GM10266 (cell line): ENCODE results near the gene SELP.

ENCODE experiments used
- DNase-seq: peaks from one replicate; pipeline ENCODE4 v3.0.0; 2012; ENCODE audit errors: extremely low spot score
- TF ChIP-seq, protein P1 (sequence below): IDR thresholded peaks from 2 replicates; pipeline ENCODE4 v1.5.1; 2012; ENCODE audit warnings: mild to moderate bottlenecking, low read depth; ENCODE audit not compliant: control insufficient read depth, insufficient read depth; ENCODE audit errors: missing control alignments

The SELP gene

DNA sequence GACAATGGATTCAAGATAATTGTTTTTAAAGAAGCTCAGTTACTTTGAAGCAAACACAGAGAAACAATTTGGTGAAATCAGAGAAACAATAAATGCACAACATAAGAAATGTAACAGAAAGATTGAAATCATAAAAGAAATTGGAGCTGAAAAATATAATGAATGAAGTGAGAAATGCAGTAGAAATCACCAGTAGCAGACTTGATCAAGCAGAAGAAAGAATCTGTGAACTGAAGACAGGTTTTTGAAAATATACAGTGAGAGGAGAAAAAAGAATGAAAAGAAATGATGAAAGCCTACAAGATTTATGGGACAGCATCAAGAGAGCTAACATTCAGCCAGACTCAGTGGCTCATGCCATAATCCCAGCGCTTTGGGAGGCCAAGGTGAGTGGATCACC, 4.2 kb upstream of the SELP start:
- TF ChIP-seq, protein P1, sequence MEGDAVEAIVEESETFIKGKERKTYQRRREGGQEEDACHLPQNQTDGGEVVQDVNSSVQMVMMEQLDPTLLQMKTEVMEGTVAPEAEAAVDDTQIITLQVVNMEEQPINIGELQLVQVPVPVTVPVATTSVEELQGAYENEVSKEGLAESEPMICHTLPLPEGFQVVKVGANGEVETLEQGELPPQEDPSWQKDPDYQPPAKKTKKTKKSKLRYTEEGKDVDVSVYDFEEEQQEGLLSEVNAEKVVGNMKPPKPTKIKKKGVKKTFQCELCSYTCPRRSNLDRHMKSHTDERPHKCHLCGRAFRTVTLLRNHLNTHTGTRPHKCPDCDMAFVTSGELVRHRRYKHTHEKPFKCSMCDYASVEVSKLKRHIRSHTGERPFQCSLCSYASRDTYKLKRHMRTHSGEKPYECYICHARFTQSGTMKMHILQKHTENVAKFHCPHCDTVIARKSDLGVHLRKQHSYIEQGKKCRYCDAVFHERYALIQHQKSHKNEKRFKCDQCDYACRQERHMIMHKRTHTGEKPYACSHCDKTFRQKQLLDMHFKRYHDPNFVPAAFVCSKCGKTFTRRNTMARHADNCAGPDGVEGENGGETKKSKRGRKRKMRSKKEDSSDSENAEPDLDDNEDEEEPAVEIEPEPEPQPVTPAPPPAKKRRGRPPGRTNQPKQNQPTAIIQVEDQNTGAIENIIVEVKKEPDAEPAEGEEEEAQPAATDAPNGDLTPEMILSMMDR, result no peak
- no peak for DNase-seq

DNA sequence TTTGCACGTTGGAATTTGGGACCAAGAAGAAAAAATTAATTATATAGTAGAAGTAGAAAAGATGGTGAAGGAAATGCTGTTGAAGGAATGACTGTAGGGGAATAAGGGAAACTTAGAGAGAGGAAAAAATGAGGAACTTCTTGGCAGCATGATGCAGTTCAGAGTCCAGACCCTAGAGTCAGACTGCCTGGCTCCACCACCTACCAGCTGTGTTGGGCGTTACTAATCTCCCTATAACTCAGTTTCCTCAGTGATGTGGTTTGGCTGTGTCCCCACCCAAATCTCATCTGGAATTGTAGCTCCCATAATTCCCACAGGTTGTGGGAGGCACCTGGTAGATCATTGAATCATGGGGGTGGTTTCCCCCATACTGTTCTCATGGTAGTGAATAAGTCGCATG, 1.3 kb upstream of the SELP start:
- TF ChIP-seq, protein P1, result no peak
- no peak for DNase-seq

DNA sequence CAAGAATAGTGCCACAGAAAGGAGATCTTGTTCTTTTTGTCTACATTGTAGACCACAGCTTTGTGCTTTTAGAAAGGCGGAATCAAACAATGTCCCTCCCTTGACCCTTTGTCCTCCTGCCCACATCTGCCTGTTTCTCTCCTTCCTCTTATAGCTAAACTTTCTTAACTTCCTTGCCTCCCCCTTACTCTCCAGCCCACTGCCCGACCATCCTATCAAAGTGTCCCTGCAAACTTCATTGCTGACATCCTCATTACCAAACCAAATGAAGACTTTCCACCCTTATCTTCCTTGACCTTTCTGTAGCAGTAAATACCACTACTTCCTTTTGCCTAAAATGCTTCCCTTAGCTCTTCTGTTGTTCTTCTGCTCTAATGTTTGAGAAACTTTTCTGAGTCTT, 5.0 kb downstream of the SELP start:
- TF ChIP-seq, protein P1, result no peak
- no peak for DNase-seq

DNA sequence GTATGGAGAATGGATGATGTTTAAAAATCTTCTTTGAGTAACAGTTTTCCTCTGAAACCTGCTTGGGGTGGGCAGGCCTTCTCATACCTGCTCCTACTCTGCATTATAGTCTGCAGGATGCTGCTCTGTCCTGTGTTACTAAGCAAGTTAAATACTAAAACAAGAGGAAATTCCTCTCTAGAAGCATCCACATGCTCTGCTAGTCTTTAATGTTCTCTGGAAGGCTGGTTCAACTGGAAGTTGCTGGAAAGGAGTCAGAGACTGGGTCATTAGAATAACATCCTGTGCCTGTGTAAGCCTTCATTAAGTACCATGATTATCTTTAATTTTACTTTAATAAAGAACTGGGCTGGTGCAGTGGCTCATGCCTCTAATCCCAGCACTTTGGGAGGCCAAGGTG, 5.8 kb downstream of the SELP start:
- DNase-seq, result no peak
- TF ChIP-seq, protein P1, result no peak

DNA sequence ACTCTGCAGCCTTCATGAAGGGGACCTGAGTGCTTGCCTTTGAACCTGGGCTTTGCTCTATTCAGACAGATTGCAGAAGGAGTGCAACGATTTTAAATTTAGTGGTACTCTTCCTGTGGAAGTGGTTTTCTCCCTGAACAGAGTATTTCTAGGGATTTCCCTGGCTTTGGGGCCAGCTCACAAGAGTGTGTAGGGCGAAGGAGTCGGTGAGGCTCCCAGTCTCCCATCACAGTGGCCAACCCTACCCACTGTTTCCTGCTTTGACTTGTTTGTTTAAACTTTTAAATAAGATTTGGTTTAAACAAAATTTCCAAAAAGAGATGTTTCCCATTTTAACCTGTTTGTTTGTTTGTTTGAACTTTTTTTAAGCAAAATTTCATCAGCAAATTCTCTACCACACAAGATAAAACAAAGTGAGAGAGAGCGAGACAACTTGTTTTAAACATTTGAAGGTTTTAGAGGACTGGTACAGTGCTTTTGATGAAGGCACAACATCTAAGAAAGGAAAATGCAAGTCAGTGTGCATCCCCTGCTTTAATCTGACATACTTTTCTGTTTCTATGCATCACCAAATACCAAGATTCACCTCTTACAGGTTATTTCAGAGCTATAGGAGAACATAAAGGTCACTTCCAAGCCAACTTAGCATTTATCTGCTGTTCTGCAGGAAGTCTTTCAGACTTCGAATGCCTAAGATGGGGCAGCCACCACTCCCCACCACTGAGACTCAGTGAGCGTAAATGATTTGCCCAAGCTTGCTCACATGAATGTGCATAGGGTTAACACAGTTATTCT, 6.6 kb downstream of the SELP start:
- TF ChIP-seq, protein P1, result no peak
- no peak for DNase-seq

DNA sequence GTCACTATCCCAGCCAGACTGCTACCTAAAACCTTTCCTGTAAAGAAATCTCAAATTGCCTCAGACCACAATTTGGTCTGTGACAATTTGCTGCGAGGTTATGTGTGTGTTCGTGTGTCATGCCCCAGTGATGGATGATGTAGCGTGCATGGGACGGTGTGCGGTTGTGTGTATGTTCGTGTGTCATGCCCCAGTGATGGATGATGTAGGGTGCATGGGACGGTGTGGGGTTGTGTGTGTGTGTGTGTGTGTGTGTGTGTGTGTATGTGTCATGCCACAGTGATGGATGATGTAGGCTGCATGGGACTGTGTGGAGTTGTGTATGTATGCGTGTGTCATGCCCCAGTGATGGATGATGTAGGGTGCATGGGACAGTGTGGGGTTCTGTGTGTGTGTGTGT, 9.4 kb downstream of the SELP start:
- DNase-seq, result no peak
- TF ChIP-seq, protein P1, result no peak

DNA sequence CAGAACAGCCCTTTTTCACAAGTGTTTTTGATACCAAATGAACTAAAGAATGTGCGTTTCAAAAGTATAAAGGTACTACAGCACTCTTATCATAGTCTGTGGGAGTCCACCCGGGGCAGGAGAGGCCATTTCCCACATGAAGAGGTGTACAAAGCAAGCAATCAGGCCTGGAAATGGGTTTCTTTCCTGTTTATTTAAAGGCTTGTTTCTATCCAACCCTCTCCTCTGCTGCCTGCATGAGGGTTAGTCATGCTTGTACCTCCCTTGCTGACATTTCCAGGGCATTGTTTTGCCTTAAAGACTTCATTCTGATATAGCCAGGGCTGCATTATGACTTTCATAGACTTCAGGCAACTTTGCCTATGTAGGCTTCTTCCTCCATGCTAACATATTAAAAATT, 11.6 kb downstream of the SELP start:
- no peak for DNase-seq
- TF ChIP-seq, protein P1, result no peak
